ENCODE results near the gene MYF5.

DNA sequence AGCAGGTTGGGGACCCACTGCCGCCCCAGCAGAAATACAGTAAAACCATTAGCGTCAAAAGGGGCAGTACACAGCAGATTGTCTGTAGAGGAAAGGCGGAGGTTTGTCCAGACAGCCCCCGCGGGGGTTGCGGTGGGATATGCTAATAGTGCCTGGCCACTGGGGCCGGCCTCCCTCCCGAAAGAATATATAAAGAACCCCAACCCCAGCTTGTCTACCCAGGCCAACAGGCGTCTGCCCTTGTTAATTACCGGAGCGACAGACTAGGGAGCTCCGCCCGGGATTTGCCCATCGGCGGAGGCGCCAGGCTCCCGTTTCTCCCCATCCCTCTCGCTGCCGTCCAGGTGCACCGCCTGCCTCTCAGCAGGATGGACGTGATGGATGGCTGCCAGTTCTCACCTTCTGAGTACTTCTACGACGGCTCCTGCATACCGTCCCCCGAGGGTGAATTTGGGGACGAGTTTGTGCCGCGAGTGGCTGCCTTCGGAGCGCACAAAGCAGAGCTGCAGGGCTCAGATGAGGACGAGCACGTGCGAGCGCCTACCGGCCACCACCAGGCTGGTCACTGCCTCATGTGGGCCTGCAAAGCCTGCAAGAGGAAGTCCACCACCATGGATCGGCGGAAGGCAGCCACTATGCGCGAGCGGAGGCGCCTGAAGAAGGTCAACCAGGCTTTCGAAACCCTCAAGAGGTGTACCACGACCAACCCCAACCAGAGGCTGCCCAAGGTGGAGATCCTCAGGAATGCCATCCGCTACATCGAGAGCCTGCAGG, at the start of gene MYF5:
- no peak for TF ChIP-seq CTCF (IDR thresholded peaks at IDR 0.05)
- no peak for TF ChIP-seq POLR2A (IDR thresholded peaks at IDR 0.05)
